PFSK-1 (cell line): ENCODE measurements around the gene RIPOR3.

Experiments
- FOXP2 ChIP-seq: optimal IDR thresholded peaks from 2 replicates; pipeline ENCODE3; 2011; ENCODE audit warnings: borderline replicate concordance, control low read depth, inconsistent platforms; ENCODE audit not compliant: insufficient read depth; ENCODE audit errors: extremely low read length, extremely low read depth
- POLR2AphosphoS5 ChIP-seq: IDR thresholded peaks from 2 replicates; pipeline ENCODE4 v1.6.1; 2012; ENCODE audit warnings: low read depth, mild to moderate bottlenecking, control low read depth, low read length, moderate library complexity
- REST ChIP-seq, 2 experiments: IDR thresholded peaks; 2 replicates each; pipeline versions ENCODE4 v1.6.1 to v1.8.0; 2011 to 2012; ENCODE audit warnings: low read depth in 2 of 2, low read length in 2 of 2, control low read depth in 1 of 2, inconsistent platforms in 1 of 2, mild to moderate bottlenecking in 1 of 2, moderate library complexity in 1 of 2; ENCODE audit not compliant: insufficient read depth in 1 of 2
- SIN3A ChIP-seq: IDR thresholded peaks from 2 replicates; pipeline ENCODE4 v1.6.1; 2012; ENCODE audit warnings: mild to moderate bottlenecking, low read length, moderate library complexity, borderline replicate concordance; ENCODE audit not compliant: insufficient read depth
- TAF1 ChIP-seq: IDR thresholded peaks from 2 replicates; pipeline ENCODE4 v1.6.1; 2012; ENCODE audit warnings: low read length, control low read depth, borderline replicate concordance; ENCODE audit not compliant: insufficient read depth

The RIPOR3 gene

DNA sequence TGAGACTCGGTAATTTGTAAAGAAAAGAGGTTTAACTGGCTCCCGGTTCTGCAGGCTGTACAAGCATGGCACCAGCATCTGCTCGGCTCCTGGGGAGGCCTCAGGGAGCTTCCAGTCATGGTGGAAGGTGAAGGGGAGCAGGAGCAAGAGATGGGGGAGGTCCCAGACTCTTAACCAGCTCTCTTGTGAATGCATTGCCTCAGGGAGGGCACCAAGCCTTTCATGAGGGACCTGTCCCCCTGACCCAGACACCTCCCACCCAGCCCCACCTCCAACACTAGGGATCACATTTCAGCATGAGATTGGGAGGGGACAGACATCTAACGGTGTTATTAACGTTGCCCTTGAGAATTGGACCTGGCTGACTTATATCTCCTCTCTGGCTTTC lies 112.6 kb downstream of the RIPOR3 start:
- no peak for TF ChIP-seq FOXP2
- TF ChIP-seq SIN3A, result no peak
- no peak for TF ChIP-seq REST (IDR thresholded peaks at IDR 0.05; ENCODE audit: insufficient read depth in 1 of 2, low read depth in 2 of 2, low read length in 2 of 2)
- TF ChIP-seq POLR2AphosphoS5, result no peak
- TF ChIP-seq TAF1, result no peak

DNA sequence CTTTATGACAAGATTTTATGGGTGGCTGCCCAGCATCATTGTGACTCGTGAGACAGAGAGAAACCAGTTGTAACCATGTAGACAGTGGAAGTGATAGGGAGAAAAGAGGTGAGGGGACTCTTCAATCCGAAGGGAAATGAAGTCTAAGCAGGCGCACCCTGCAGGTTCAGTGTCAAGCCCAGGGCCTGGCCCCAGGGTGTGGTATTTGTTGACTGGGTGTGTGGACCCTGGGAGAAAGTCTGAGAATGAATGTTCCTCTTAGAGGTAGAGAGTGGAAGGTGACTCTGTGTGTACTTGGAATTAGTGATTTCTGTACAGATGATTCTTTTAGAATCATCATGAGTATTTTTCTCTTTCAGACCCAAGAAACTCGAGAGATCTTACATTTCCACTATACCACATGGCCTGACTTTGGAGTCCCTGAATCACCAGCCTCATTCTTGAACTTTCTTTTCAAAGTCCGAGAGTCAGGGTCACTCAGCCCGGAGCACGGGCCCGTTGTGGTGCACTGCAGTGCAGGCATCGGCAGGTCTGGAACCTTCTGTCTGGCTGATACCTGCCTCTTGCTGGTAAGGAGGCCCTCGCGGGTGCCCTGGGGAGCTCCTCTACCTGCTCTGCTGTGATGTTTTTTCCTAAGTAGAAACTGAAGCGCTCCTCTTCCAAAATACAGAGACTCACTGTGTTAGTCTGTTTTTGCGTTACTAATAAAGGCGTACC lies 113.1 kb downstream of the RIPOR3 start:
- TF ChIP-seq SIN3A, result no peak

DNA sequence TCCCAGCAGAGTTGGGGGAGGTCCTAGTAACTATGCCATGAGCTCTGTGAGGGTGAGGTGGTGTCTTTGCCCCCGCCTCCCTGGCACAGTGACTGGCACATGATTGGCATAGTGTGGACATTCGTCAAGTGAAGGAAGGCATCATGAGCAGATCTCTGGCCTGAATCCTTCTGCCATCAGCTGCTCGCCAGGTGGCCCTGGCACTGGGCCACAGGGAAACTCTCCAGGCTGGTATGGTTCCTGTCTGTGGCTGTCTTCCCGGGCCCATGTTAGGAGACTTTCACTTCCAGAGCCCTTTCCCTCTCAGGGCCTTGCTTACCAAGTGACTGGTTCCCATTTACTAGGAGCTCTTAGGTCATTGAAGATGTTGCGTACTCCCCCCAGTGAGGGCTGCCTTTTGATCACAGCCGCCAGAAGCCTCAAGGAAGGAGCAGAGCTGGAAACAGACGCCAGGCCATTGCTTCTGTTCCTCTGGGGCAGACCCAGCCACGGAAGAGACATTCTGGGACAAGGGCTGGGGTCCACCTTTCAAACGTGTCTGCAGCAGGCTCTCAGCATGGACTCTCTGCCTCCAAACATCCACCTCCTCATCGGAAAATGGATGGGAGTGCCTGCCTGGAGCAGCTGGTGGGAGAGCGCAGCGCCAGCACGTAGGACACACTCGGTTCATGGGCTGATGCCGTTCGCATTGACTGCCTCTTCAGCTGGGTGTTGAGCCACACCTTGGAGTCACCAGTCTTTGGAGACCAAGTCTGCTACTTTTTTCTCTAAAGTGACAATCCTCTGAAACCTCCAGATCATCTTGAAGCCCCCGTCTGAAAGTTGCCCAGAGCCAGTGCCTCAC lies 113.9 kb downstream of the RIPOR3 start:
- TF ChIP-seq REST (IDR thresholded peaks at IDR 0.05; ENCODE audit: insufficient read depth in 1 of 2, low read depth in 2 of 2, low read length in 2 of 2), result no peak
- no peak for TF ChIP-seq FOXP2
- no peak for TF ChIP-seq TAF1
- TF ChIP-seq POLR2AphosphoS5, result no peak
- no peak for TF ChIP-seq SIN3A

DNA sequence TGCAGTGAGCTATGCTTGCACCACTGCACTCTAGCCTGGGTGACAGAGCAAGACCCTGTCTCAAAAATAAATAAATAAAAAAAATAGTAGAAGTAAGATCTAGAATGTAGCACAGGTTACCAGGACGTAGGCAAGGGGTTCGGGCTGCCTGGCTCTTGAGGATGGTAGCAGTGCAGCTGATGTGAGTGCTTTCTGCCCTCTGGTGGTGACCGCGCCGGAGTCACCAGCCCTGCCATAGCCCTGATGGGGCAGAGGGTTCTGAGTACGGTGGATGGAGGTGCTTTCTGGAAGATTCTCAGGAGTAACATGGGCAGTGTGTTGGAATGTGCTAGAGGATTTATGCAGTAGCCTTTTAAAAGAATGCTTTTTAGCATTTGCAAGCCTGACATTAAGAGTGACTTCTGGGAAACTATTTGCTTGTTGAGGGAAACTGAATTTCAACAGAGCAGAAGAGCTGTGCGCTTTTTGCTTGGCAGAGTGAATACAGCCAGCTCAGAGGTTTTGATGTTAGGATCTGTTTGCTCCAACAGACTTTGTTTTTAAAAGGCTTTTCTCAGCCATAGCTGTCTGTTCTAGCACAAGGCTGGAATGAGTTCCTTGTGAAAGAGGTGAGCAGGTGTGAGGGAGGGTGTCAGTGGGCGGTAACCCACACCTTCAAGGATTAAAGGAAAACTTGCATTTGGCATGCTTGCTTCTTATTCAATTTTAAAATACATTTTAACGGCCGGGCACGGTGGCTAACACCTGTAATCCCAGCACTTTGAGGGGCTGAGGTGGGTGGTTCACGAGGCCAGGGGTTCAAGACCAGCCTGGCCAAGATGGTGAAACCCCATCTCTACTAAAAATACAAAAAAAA lies 115.2 kb downstream of the RIPOR3 start:
- TF ChIP-seq POLR2AphosphoS5 (no peak), TAF1 (no peak)

- TF ChIP-seq POLR2AphosphoS5 (no peak), FOXP2 (no peak), TAF1 (no peak), SIN3A (no peak), REST (IDR thresholded peaks at IDR 0.05; ENCODE audit: insufficient read depth in 1 of 2, low read depth in 2 of 2, low read length in 2 of 2) (no peak)
Measured at GRCh38 chr20:50574586-50574985, 116.8 kb downstream of the RIPOR3 start.
